ENCODE results near the gene ZC3H14. TPM values are rescaled to one million over a fixed set of nuclear protein-coding genes. Genes with fewer than 3 reads are reported as not detected.

The ZC3H14 gene
- total RNA-seq, 1 donor = 85.5 TPM

GRCh38 chr14:88599761-88600439, 37.1 kb downstream of the ZC3H14 start:
- no peak for DNase-seq (ENCODE audit: low read depth)
- H3K4me3 ChIP-seq (ENCODE audit: low read depth, low read length) = no peak overlapping the region
- TF ChIP-seq, protein P1, sequence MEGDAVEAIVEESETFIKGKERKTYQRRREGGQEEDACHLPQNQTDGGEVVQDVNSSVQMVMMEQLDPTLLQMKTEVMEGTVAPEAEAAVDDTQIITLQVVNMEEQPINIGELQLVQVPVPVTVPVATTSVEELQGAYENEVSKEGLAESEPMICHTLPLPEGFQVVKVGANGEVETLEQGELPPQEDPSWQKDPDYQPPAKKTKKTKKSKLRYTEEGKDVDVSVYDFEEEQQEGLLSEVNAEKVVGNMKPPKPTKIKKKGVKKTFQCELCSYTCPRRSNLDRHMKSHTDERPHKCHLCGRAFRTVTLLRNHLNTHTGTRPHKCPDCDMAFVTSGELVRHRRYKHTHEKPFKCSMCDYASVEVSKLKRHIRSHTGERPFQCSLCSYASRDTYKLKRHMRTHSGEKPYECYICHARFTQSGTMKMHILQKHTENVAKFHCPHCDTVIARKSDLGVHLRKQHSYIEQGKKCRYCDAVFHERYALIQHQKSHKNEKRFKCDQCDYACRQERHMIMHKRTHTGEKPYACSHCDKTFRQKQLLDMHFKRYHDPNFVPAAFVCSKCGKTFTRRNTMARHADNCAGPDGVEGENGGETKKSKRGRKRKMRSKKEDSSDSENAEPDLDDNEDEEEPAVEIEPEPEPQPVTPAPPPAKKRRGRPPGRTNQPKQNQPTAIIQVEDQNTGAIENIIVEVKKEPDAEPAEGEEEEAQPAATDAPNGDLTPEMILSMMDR (IDR thresholded peaks at IDR 0.05; ENCODE audit: insufficient read depth, low read depth, low read length) = no peak

DNA sequence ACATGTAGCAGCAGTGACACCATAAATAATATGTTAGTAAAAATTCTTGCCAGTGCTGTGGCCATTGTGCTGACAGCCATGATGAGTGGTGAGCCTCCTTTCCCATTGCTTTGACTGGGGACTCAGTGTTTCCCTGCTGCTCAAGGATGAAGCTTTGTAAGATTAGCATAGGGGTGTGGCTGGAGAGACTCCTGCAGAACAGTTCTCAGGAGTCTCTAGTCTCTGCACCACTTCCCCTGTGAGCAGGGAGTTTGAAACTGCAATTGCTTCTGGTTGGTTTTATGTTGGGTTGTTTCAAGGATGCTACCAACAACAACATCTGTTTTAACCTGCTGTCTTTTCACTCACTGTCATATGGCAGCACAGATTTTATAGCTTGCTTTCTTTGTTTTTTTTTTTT, 41.4 kb downstream of the ZC3H14 start:
- no peak overlapping the region for H3K4me3 ChIP-seq (ENCODE audit: low read depth, low read length)
- TF ChIP-seq, protein P1 (IDR thresholded peaks at IDR 0.05; ENCODE audit: insufficient read depth, low read depth, low read length) = no peak
- no peak for DNase-seq (ENCODE audit: low read depth)

DNA sequence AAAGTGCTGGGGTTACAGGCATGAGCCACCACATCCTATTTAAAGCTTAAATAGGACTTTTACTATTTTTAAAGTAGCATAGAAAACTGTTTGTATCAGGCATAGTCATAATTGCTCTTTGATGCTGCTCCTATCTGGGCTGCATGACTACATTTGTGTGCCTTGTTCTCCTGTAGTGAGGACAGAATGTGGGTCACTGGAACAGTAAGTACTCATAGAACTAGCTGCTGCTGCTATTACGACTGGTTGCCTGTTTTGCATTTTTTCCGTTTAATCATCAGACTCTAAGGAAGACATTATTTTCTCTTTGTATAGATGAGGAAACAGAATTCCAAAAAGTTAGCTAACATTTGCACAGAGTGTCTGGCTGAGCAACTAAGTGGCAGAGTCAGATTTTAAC, 42.8 kb downstream of the ZC3H14 start:
- TF ChIP-seq, protein P1 (IDR thresholded peaks at IDR 0.05; ENCODE audit: insufficient read depth, low read depth, low read length) = no peak
- peak; percentile 52 for DNase-seq (ENCODE audit: low read depth)

GRCh38 chr14:88607829-88608228, 45.0 kb downstream of the ZC3H14 start:
- TF ChIP-seq, protein P1 (IDR thresholded peaks at IDR 0.05; ENCODE audit: insufficient read depth, low read depth, low read length) = no peak
- DNase-seq (ENCODE audit: low read depth) = no peak
- H3K4me3 ChIP-seq (ENCODE audit: low read depth, low read length) = no peak overlapping the region

More for the DNA sequence above, 42.8 kb downstream of the ZC3H14 start:
- no peak overlapping the region for H3K4me3 ChIP-seq (ENCODE audit: low read depth, low read length)

DNA sequence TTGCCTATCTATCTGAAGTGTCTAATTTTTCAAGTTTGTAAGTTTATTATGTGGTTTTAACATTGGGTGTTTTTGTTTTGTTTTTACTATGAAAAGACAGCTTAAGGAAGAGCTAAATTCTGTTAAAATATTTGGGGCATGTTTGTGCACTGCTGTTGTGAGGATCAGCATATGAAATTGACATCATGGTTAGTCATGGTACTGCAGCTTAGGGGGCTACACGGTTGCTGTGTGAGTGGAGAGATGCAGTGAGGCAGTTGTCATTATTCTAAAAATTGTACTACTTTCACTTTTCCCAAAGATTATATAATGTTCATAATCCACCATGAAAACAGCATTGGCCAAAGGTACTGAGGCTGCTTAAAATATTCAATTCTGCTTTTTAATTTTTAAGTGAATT, 49.0 kb downstream of the ZC3H14 start:
- TF ChIP-seq, protein P1 (IDR thresholded peaks at IDR 0.05; ENCODE audit: insufficient read depth, low read depth, low read length) = no peak
- no peak overlapping the region for H3K4me3 ChIP-seq (ENCODE audit: low read depth, low read length)
- DNase-seq (ENCODE audit: low read depth) = no peak

GRCh38 chr14:88612981-88613380, 50.1 kb downstream of the ZC3H14 start:
- no peak for DNase-seq (ENCODE audit: low read depth)
- no peak overlapping the region for H3K4me3 ChIP-seq (ENCODE audit: low read depth, low read length)
- TF ChIP-seq, protein P1 (IDR thresholded peaks at IDR 0.05; ENCODE audit: insufficient read depth, low read depth, low read length) = no peak

DNA sequence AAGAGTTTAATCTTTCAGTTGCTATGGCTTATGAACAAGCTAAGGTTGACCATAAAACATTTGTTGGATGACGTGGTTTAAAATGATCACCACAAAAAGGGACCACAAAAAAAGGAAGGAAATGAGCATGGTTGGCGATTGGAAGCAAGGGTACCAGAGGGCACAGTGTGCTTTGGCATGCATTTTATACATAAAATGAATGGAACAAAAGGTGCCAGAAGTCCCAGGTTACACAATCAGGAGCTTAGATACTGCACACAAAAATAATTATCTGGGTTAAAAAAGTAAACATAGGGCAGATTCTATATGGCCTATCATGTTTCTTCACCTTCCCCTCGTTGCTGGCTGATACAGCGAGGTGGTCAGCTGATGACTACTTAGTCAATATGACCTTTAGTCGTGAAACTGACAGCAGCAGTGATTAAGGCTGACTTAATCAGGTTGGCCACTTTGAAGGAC, 50.7 kb downstream of the ZC3H14 start:
- peak; percentile 25 for DNase-seq (ENCODE audit: low read depth)
- no peak overlapping the region for H3K4me3 ChIP-seq (ENCODE audit: low read depth, low read length)
- TF ChIP-seq, protein P1 (IDR thresholded peaks at IDR 0.05; ENCODE audit: insufficient read depth, low read depth, low read length) = no peak

Data from fibroblast of villous mesenchyme (primary cell).